ENCODE results near the gene ARL9.

Gene ARL9

GRCh38 chr4:56531823-56532222 is 26.2 kb downstream of the ARL9 start:
- DNase-seq, result no peak

- DNase-seq, result no peak
Measured at GRCh38 chr4:56532239-56532638, 26.6 kb downstream of the ARL9 start.

DNA sequence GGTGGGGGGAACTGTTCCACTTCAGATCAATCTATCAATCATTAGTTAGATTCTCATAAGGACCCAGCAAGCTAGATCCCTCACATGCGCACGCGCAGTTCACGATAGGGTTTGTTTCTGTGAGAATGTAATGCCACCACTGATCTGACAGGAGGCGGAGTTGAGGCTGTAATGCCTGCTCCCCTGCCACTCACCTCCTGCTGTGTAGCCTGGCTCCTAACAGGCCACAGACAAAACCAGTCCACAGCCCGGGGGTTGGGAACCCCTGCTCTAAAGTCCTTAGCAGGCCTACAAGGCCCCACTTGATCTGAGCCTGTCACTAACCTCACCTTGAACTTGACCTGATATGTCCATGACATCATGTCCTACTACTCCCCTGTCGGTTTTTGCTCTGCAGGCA is 30.3 kb downstream of the ARL9 start:
- no peak for DNase-seq

DNA sequence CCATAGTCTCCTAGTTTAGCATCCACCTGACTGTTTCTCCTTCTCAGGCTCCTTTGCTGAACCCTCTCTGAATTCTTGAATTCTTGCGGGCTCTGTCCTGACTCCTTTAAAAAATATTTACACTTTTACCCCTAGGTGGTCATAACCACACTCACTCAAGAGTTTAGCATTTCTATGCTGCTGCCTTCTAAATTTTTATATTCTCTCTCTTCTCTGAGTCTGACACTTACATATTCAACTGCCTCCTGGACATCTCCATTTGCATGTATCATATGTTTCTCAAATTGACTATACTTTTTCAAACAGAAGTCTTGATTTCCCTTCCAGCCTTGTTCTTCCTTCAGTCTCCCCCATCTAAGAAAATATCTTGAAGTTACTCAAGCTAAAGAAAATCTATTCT is 31.6 kb downstream of the ARL9 start:
- no peak for DNase-seq

GRCh38 chr4:56540826-56541225 is 35.2 kb downstream of the ARL9 start:
- DNase-seq, result no peak

DNA sequence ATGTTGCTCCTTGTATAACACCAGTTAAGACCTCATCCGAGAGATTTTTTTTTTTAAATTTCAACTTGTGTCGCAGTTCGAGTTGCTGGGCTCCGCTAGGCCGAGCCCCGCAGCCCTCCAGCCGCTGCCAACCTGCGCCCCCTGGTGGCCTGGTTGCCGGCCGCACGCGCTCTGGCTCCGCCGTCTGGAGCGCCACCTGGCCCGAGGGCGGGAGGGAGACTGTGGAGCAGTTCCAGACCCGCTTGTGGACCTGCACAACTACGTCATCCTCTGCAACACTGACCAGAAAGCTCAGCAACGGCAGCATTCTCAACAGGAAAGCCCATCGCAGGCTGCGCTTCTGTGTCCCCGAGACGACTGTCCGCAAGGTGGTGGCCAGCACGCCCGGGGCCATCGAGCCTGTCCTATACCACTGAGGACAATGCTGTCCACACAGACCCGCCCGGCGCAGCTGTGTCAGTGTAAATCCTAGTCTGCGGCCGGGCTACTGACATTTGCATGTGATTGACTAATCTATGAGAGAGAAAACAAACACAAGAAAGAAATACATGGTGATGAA is 39.1 kb downstream of the ARL9 start:
- peak; percentile 77 to 83 for DNase-seq

DNA sequence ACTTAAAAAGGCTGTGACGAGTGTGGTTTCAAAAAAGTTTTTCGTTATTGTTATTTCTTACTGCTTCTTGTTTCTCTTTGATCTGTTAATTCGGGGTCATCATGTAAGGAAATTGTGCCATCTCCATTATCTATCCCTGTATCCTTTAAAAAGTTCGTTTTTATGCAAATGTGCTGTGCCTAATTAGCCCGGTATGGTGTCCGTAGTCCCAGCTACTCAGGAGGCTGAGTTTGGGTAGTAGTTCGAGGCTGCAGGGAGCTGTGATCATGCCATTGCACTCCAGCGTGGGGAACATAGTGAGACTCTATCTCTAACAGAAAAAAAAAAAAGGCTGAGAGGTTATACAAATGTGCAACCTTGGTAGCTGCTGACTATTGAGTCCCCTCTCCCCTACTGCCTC is 45.1 kb downstream of the ARL9 start:
- no peak for DNase-seq

DNA sequence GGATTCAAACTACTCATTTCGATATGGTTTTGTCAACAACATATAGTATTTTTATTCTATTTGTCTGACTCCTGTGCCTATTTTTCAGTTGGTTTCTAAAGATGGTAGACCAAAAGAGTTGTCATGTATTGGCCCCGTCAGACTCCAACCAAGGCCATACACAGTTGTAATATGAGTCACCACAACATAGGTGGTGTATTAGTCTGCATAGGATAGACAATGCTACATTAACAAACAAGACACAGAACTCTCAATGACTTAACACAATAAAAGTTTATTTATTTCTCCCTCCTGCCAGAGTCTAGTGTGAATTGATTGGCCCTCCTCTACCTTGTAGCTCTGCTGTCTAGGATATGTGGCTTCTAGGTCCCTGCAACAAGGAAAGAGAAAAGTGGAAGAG is 45.9 kb downstream of the ARL9 start:
- no peak for DNase-seq

GRCh38 chr4:56552273-56552672 is 46.7 kb downstream of the ARL9 start:
- DNase-seq, result no peak

DNA sequence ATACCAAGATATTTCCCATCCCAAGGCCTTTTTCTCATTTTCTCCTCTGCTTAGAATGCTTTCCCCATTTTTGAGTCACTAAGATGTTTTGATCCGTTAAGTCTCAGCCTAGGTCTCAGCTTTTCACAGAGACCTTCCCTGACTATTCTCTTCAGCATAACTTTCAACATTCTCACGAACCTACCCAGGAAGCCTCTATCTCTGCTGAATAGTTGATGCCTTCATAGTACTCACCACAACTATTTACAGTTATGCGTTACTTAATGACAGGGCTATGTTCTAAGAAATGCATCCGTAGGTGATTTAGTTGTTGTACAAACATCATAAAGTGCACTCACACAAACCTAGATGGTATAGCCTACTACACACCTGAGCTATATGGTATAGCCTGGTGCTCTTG is 64.5 kb downstream of the ARL9 start:
- no peak for DNase-seq

Data from activated CD4-positive, alpha-beta T cell treated with anti-CD3 and anti-CD28 coated beads, Interleukin-2, amount 50 U/mL, for 4 hours (primary cell).